GM21825 (cell line): Measurements from ENCODE around the gene METRNL.
"Not testable (repeated sequence)": the region's sequence is repeated elsewhere in the genome, so short reads cannot be mapped to it uniquely, and the experiment has no call there.

Experiments
- ATAC-seq: cut with Tn5 transposase; IDR thresholded peaks from one replicate; pipeline ENCODE4 v1.9.1; 2021; ENCODE audit warnings: mild to moderate bottlenecking, moderate library complexity; ENCODE audit not compliant: unreplicated experiment

Gene METRNL

DNA sequence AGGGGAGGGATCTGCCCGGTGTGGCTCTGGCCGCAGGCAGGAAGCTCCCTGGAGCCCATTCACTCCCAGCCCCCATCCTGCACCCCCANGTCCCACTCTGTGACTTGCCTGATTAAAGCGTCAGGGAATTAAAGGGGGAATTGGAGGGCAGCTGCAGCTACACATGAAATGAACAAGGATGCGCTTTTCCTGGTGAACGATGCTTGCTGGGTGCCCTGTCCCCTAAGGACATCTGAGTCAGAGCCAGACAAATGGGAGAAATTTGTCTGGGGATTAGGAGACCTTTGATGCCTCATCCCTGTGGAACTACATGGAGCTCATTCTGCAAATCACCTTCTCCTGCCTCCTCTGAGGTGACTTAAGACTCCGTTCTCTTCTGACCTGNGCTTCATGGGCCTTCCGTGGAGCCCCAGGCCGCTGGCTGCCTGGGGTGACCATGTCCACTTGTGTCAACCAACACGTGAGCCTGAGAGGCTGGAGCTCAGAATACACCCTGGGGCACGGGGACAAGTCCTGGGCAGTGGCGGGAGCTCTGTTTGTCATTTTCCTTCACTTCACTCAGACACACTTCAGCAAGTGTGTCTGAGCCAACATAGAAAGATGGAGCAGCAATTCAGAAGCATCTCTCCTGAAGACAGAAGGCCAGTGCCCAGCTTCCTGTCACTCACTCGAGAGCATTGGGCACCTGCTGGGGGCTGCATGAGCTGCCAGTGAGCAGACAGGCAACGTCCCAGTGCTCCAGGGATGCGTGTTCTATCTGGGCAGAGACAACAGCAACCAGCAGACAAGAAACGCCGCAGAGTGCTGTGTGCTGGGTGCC lies 54.1 kb downstream of the METRNL start:
- no peak for ATAC-seq

GRCh38 chr17:83134456-83134855 lies 55.0 kb downstream of the METRNL start:
- ATAC-seq, result not testable (repeated sequence)

GRCh38 chr17:83135692-83136091 lies 56.3 kb downstream of the METRNL start:
- ATAC-seq, result no peak

DNA sequence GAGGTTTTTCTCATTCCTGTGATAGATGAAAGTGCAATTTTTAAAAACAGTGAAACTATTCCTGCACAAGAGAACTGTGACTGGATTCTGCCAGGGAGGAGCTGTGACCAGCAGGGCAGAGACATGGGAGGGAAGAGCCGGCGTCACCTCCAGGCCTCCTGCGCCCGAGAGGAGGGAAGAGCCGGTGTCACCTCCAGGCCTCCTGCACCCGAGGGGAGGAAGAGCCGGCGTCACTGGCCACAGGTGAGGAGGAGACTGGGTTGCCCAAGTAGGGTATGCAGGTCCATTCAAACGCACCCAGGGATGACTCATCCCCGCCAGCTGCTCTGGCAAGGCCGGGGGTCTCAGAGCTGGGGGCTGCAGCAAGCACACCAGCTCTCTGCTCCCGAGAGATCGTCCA lies 56.7 kb downstream of the METRNL start:
- no peak for ATAC-seq

DNA sequence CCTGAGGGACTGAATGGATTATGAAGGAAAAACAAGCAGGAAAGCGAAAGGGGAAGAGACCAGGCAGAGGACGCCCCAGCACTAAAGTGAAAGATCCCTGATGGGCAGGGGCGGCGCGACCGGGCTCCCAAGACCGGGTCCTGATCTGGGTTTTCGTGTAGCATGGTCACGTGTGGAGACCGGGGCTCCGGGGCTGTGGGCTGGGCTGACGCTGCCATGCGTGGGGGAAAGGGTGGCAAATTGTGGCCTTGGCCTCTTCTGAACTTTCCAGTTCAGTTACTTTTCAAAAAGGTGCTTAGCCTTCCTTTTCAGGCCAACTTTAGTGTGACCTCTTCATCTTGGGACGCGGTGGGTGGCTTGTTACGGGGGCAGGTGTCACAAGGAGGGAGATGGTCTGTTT lies 57.5 kb downstream of the METRNL start:
- ATAC-seq, result no peak

DNA sequence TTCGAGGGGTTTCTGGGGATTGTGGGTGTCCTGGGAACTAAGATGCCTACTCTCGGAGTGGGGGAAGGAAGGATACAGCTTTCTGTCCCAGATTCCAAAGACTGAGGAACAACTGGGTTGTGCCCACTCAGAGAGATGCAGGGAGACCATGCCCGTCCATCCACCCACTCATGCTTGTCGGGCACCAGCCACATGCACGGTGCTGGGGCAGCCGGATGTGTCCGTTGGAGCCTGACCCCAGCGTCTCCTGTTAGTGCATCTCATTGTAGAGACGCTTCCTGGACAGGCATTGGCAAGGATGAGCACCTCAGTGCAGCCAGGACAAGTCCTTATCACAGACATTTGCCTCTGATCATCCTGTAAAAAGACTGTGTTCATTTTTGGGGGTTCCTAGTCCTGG lies 58.1 kb downstream of the METRNL start:
- no peak for ATAC-seq

GRCh38 chr17:83138820-83139219 lies 59.4 kb downstream of the METRNL start:
- ATAC-seq, result no peak

GRCh38 chr17:83139541-83140248 lies 60.3 kb downstream of the METRNL start:
- not testable (repeated sequence) for ATAC-seq

- ATAC-seq, result not testable (repeated sequence)
Observed at GRCh38 chr17:83140249-83140566, 60.8 kb downstream of the METRNL start.

DNA sequence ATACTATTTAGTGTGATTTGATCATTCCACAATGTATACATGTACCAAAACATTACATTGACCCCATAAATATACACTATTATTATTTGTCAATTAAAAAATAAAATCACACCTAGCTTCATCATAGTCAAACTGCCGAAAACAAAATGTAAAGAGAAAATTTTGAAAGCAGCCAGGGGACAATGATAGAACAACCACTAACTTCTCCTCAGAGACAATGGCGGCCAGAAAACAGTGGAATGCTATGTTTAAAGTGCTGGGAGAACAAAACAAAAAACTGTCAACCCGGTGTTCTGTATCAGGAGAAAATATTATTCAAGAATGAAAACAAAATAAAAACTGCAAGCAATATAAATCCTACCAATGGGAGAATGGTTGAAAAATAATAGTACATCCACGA lies 63.2 kb downstream of the METRNL start:
- no peak for ATAC-seq

DNA sequence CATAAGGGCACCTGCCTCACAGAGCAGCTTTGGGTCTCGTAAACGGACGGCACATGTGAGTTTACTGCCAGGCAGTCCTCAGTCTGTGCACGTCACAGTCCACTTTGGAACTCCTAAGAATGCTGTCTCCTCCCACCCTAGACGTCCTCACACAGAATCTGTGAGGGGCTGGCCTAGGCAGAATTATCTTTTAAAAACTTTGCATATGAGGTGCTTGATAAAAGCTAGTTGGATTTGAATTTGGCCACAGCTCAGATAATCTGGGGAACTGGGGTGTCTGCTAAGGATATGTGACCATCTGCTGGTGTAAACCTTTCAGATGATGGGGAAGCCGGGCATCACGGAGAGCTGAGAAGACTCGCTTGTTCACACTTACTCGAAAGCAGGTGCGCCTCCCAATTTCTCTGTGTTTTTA lies 64.4 kb downstream of the METRNL start:
- ATAC-seq, result no peak
